Activated CD4-positive, alpha-beta T cell treated with anti-CD3 and anti-CD28 coated beads for 48 hours (primary cell): Measurements from ENCODE around the gene STRBP.
"Not testable (repeated sequence)": the region's sequence is repeated elsewhere in the genome, so short reads cannot be mapped to it uniquely, and the experiment has no call there.

Experiments used
- DNase-seq: peaks from one replicate; pipeline ENCODE4 v3.0.0-alpha.2; 2020

Gene STRBP

GRCh38 chr9:123282362-123283047 lies 14.1 kb upstream of the STRBP start:
- no peak for DNase-seq

- no peak for DNase-seq
Measured at GRCh38 chr9:123281659-123282350, 13.4 kb upstream of the STRBP start.

GRCh38 chr9:123278879-123279493 lies 10.6 kb upstream of the STRBP start:
- DNase-seq: not testable (repeated sequence)

GRCh38 chr9:123278361-123278760 lies 10.0 kb upstream of the STRBP start:
- DNase-seq: no peak

- DNase-seq: no peak
Measured at GRCh38 chr9:123276551-123276950, 8.2 kb upstream of the STRBP start.

GRCh38 chr9:123271133-123271532 lies 2.7 kb upstream of the STRBP start:
- not testable (repeated sequence) for DNase-seq

- no peak for DNase-seq
Measured at GRCh38 chr9:123269281-123269680, 895 bp upstream of the STRBP start.

GRCh38 chr9:123268199-123268464 lies 254 bp downstream of the STRBP start:
- DNase-seq: no peak

GRCh38 chr9:123267481-123268198 lies 746 bp downstream of the STRBP start:
- DNase-seq: peak; percentile 11

GRCh38 chr9:123266655-123267399 lies 1.6 kb downstream of the STRBP start:
- DNase-seq: no peak

- DNase-seq: no peak
Measured at GRCh38 chr9:123265833-123266232, 2.6 kb downstream of the STRBP start.

- DNase-seq: no peak
Measured at GRCh38 chr9:123263227-123263626, 5.2 kb downstream of the STRBP start.

GRCh38 chr9:123262338-123262737 lies 6.0 kb downstream of the STRBP start:
- DNase-seq: no peak

- no peak for DNase-seq
Measured at GRCh38 chr9:123261006-123261677, 7.2 kb downstream of the STRBP start.

GRCh38 chr9:123260340-123260739 lies 8.0 kb downstream of the STRBP start:
- DNase-seq: no peak

- DNase-seq: no peak
Measured at GRCh38 chr9:123257276-123257675, 11.1 kb downstream of the STRBP start.

GRCh38 chr9:123255718-123256117 lies 12.7 kb downstream of the STRBP start:
- no peak for DNase-seq

- DNase-seq: no peak
Measured at GRCh38 chr9:123253204-123253603, 15.2 kb downstream of the STRBP start.

- DNase-seq: no peak
Measured at GRCh38 chr9:123251741-123252140, 16.6 kb downstream of the STRBP start.

GRCh38 chr9:123251324-123251723 lies 17.1 kb downstream of the STRBP start:
- no peak for DNase-seq

GRCh38 chr9:123250504-123250903 lies 17.9 kb downstream of the STRBP start:
- no peak for DNase-seq

GRCh38 chr9:123249162-123249561 lies 19.2 kb downstream of the STRBP start:
- DNase-seq: not testable (repeated sequence)
